Lung (tissue), 12 donors: ENCODE data around the gene WDR82. TPM values are rescaled to one million over a fixed set of nuclear protein-coding genes. Genes with fewer than 3 reads are reported as not detected.
A peak's percentile ranks its signal among the peaks of the same experiment; 100 is the strongest.

ENCODE experiments used
- ATAC-seq: fragments of 200-7000 bp; cut with Tn5 transposase; one replicate; pipeline ENCODE4 v1.9.1; 2020; ENCODE audit warnings: moderate number of reproducible peaks; ENCODE audit not compliant: insufficient read depth, low FRiP score
- DNase-seq, 3 donors: peaks; one replicate each; pipeline ENCODE4 v3.0.0-alpha.2; 2013 to 2017
- H3K27ac ChIP-seq, 2 donors: one replicate each; pipeline ENCODE4 v1.5.1; 2013; ENCODE audit warnings: mild to moderate bottlenecking in 2 of 2, moderate library complexity in 2 of 2, control low read depth in 1 of 2, inconsistent platforms in 1 of 2, low read depth in 1 of 2, low read length in 1 of 2
- H3K27me3 ChIP-seq, 3 donors: one replicate each; pipeline ENCODE4 v1.5.1; 2013; ENCODE audit warnings: low read length in 2 of 3; ENCODE audit not compliant: control insufficient read depth in 3 of 3, insufficient read depth in 3 of 3
- H3K36me3 ChIP-seq, 4 donors: one replicate each; pipeline ENCODE4 v1.5.1; 2013; ENCODE audit warnings: low read length in 4 of 4, mild to moderate bottlenecking in 1 of 4, moderate library complexity in 1 of 4; ENCODE audit not compliant: control insufficient read depth in 4 of 4, insufficient read depth in 4 of 4
- H3K4me1 ChIP-seq, 5 donors: one replicate each; pipeline ENCODE4 v1.5.1; 2013; ENCODE audit warnings: low read length in 5 of 5, mild to moderate bottlenecking in 2 of 5, moderate library complexity in 1 of 5; ENCODE audit not compliant: control insufficient read depth in 5 of 5, insufficient read depth in 5 of 5
- H3K4me3 ChIP-seq: one replicate; pipeline ENCODE4 v1.5.1; 2013; ENCODE audit warnings: mild to moderate bottlenecking, control low read depth, moderate library complexity
- H3K9ac ChIP-seq, 2 donors: one replicate each; pipeline ENCODE4 v1.5.1; 2013; ENCODE audit warnings: low read length in 2 of 2, control low read depth in 1 of 2; ENCODE audit not compliant: insufficient read depth in 1 of 2
- H3K9me3 ChIP-seq, 4 donors: one replicate each; pipeline ENCODE4 v1.5.1; 2013; ENCODE audit warnings: low read length in 3 of 4, mild to moderate bottlenecking in 1 of 4, moderate library complexity in 1 of 4; ENCODE audit not compliant: control insufficient read depth in 4 of 4, insufficient read depth in 3 of 4
- CTCF ChIP-seq: IDR thresholded peaks from 2 replicates; pipeline ENCODE4 v1.5.1; 2012; ENCODE audit warnings: mild to moderate bottlenecking; ENCODE audit errors: control extremely low read depth, extremely low read depth
- WGBS, 2 donors: extraction: QIAGEN DNeasy Blood & Tissue Kit; methylation state at CpG; one replicate each; pipeline ENCODE4 v1.1.7; 2013; 5-methylcytosine and 5-hydroxymethylcytosine counted together
- polyA plus RNA-seq, 2 donors: library from polyadenylated mRNA; stranded (reverse); fragments of 200-250 nt; gene quantifications; one replicate each; pipeline ENCODE4 v1.2.1, GENCODE V29; 2013
- total RNA-seq, 2 donors: library from RNA; depleted of rRNA in 1 of 2; stranded (reverse); fragments of >200 nt in 1 of 2; gene quantifications; one replicate each; pipeline ENCODE4 v1.2.1, GENCODE V29; 2014 to 2021
- donor health status: control.
- donor health status: control.
- donor health status: Bipolar disorder and iron deficiency.
- donor health status: healthy.
- donor health status: DM: yes; HTN: yes; CAD: no.

The WDR82 gene
- total and polyA plus RNA-seq, 4 donors: 19.4 to 72.8 (median 51.1) TPM

- ATAC-seq (no peak), DNase-seq (no peak)
- Histone ChIP-seq H3K36me3 (peaks cover 29 to 63% (median 54%) of the 10 kb centered on the region in 4 donors), H3K4me1 (peaks cover 6 to 12% (median 10%) of the 10 kb centered on the region in 5 donors), H3K9ac (no peak overlapping the region), H3K9me3 (no peaks in the 10 kb centered on the region), H3K27me3 (no peaks in the 10 kb centered on the region), H3K4me3 (no peak overlapping the region), H3K27ac (no peak overlapping the region)
- WGBS, 2 donors: 65 to 86% methylated on average over 8 of the region's 8 CpGs
- no peak for TF ChIP-seq CTCF
These were observed 65.4 kb downstream of the WDR82 start for GRCh38 chr3:52213005-52213404.

- Histone ChIP-seq H3K36me3 (peaks cover 34 to 71% (median 62%) of the 10 kb centered on the region in 4 donors), H3K4me3 (no peak overlapping the region), H3K27me3 (no peaks in the 10 kb centered on the region), H3K4me1 (peaks cover under 1 to 6% (median 1%) of the 10 kb centered on the region in 5 donors), H3K27ac (peak overlapping the region in 1 of 2 donors; percentile 12), H3K9me3 (no peaks in the 10 kb centered on the region), H3K9ac (no peak overlapping the region)
- ATAC-seq (no peak), DNase-seq (no peak)
- TF ChIP-seq CTCF: no peak
- 96% methylated on average over 18 of the region's 18 CpGs for WGBS, 2 donors
These were observed 67.1 kb downstream of the WDR82 start for GRCh38 chr3:52211268-52211891.

GRCh38 chr3:52210550-52211046 lies 67.9 kb downstream of the WDR82 start:
- Histone ChIP-seq H3K27me3 (no peaks in the 10 kb centered on the region), H3K4me3 (no peak overlapping the region), H3K36me3 (peaks cover 41 to 76% (median 68%) of the 10 kb centered on the region in 4 donors), H3K4me1 (peaks cover 0 to 6% (median 0%) of the 10 kb centered on the region in 5 donors), H3K27ac (peak overlapping the region in 1 of 2 donors; percentile 78), H3K9ac (no peak overlapping the region), H3K9me3 (no peaks in the 10 kb centered on the region)
- peak in 2 of 3 donors; percentile 38 to 74 for DNase-seq
- peak; percentile 30 for ATAC-seq
- no peak for TF ChIP-seq CTCF
- 29 to 54% methylated on average over 6 of the region's 6 CpGs for WGBS, 2 donors
